Tibial artery (tissue), 4 donors: ENCODE measurements around the gene NRBF2.

Source experiments
- DNase-seq, 2 donors: peaks; one replicate each; pipeline ENCODE4 v3.0.0-alpha.2; 2019
- H3K27ac ChIP-seq, 2 donors: fragments of 200-600 bp; sonication (generic) in 1 of 2; 1 replicate in 1 of 2; 2 replicates in 1 of 2; pipeline ENCODE4 v1.5.1; 2018 to 2019; ENCODE audit warnings: mild to moderate bottlenecking in 1 of 2
- H3K27me3 ChIP-seq, 2 donors: fragments of 200-600 bp; sonication (generic) in 1 of 2; one replicate each; pipeline versions ENCODE4 v1.5.1 to v1.6.0; 2016 to 2019
- H3K36me3 ChIP-seq, 3 donors: fragments of 200-600 bp; sonication (generic) in 2 of 3; one replicate each; pipeline ENCODE4 v1.5.1; 2016 to 2019; ENCODE audit warnings: mild to moderate bottlenecking in 2 of 3
- H3K4me1 ChIP-seq, 4 donors: fragments of 200-600 bp; sonication (generic) in 2 of 4; 1 replicate in 3 of 4; 2 replicates in 1 of 4; pipeline ENCODE4 v1.5.1; 2016 to 2019
- H3K4me3 ChIP-seq, 2 donors: fragments of 200-600 bp; sonication (generic) in 1 of 2; 1 replicate in 1 of 2; 2 replicates in 1 of 2; pipeline ENCODE4 v1.5.1; 2018 to 2019; ENCODE audit warnings: mild to moderate bottlenecking in 2 of 2
- H3K9me3 ChIP-seq, 3 donors: fragments of 200-600 bp; sonication (generic) in 1 of 3; one replicate each; pipeline ENCODE4 v1.5.1; 2016 to 2019
- CTCF ChIP-seq, 2 experiments: fragments of 200-600 bp in 1 of 2; fragments of 450-650 bp in 1 of 2; IDR thresholded peaks; one replicate each; pipeline ENCODE4 v1.5.1; 2017 to 2019; ENCODE audit warnings: antibody characterized with exemption in 2 of 2, mild to moderate bottlenecking in 1 of 2, moderate library complexity in 1 of 2
- intact Hi-C: fragments of 100-400 bp; cut with DNase I; formaldehyde crosslinking; loops from one replicate; pipeline ENCODE4 v1.15.0; 2023; ENCODE audit warnings: low total_unique reads

The NRBF2 gene

GRCh38 chr10:63137306-63137705 is 4.2 kb downstream of the NRBF2 start:
- intact Hi-C loops, result loop anchor here (10.0 kb wide), 1 partner anchor 323 kb away; the partner anchor contains the start of gene EGR2
- no peaks in the 10 kb centered on the region for H3K9me3 ChIP-seq
- H3K4me3 ChIP-seq, result no peak overlapping the region
- peaks cover 0 to 24% (median 16%) of the 10 kb centered on the region in 4 donors for H3K4me1 ChIP-seq
- H3K27ac ChIP-seq, result no peak overlapping the region
- peaks cover 0 to 7% (median 0%) of the 10 kb centered on the region in 3 donors for H3K36me3 ChIP-seq
- no peak for TF ChIP-seq CTCF (IDR thresholded peaks at IDR 0.05)
- DNase-seq, result no peak
- H3K27me3 ChIP-seq, result no peaks in the 10 kb centered on the region

DNA sequence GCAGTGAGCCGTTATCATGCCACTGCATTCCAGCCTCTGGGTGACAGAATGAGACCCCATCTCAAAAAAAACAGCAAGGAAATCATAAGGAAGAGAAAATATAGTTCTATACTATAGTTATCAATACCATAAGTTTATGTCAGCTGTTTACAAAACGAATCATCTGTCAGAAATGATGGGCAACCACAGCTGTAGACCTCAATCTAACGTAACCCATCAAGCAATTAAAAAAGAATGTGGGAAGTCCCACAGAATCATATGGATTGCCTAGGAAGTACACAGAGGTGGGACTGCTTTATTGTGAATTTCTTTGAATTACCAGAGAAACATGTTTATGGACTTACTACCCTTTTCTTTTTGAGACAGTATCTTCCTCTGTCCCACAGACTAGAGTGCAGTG is 6.9 kb downstream of the NRBF2 start:
- no peak for TF ChIP-seq CTCF (IDR thresholded peaks at IDR 0.05)
- no peaks in the 10 kb centered on the region for H3K27me3 ChIP-seq
- DNase-seq, result no peak
- H3K36me3 ChIP-seq, result peaks cover 0 to 7% (median 0%) of the 10 kb centered on the region in 3 donors
- no peak overlapping the region for H3K27ac ChIP-seq
- no peaks in the 10 kb centered on the region for H3K9me3 ChIP-seq
- H3K4me3 ChIP-seq, result no peak overlapping the region
- intact Hi-C loops, result no loop called here
- H3K4me1 ChIP-seq, result peaks cover 0 to 9% (median 4%) of the 10 kb centered on the region in 4 donors

GRCh38 chr10:63142136-63142535 is 9.0 kb downstream of the NRBF2 start:
- intact Hi-C loops, result no loop called here
- no peaks in the 10 kb centered on the region for H3K9me3 ChIP-seq
- no peak for TF ChIP-seq CTCF (IDR thresholded peaks at IDR 0.05)
- H3K4me1 ChIP-seq, result peaks cover 0 to 15% (median 7%) of the 10 kb centered on the region in 4 donors
- no peak overlapping the region for H3K27ac ChIP-seq
- no peak for DNase-seq
- peaks cover 0 to 7% (median 0%) of the 10 kb centered on the region in 3 donors for H3K36me3 ChIP-seq
- H3K4me3 ChIP-seq, result no peak overlapping the region
- H3K27me3 ChIP-seq, result no peaks in the 10 kb centered on the region

GRCh38 chr10:63143987-63144386 is 10.9 kb downstream of the NRBF2 start:
- H3K27ac ChIP-seq, result no peak overlapping the region
- intact Hi-C loops, result no loop called here

GRCh38 chr10:63145782-63146181 is 12.7 kb downstream of the NRBF2 start:
- H3K4me3 ChIP-seq, result no peak overlapping the region
- H3K27ac ChIP-seq, result no peak overlapping the region
- intact Hi-C loops, result no loop called here
- H3K27me3 ChIP-seq, result no peaks in the 10 kb centered on the region
- TF ChIP-seq CTCF (IDR thresholded peaks at IDR 0.05), result no peak
- H3K36me3 ChIP-seq, result peaks cover 0 to 6% (median 0%) of the 10 kb centered on the region in 3 donors
- DNase-seq, result no peak
- peaks cover 0 to 15% (median 6%) of the 10 kb centered on the region in 4 donors for H3K4me1 ChIP-seq
- no peaks in the 10 kb centered on the region for H3K9me3 ChIP-seq

More at GRCh38 chr10:63143987-63144386, 10.9 kb downstream of the NRBF2 start:
- Histone ChIP-seq H3K4me1 (peaks cover 0 to 15% (median 6%) of the 10 kb centered on the region in 4 donors), H3K4me3 (no peak overlapping the region), H3K27me3 (no peaks in the 10 kb centered on the region), H3K36me3 (peaks cover 0 to 7% (median 0%) of the 10 kb centered on the region in 3 donors), H3K9me3 (no peaks in the 10 kb centered on the region)
- DNase-seq, result no peak
- TF ChIP-seq CTCF (IDR thresholded peaks at IDR 0.05), result no peak

GRCh38 chr10:63146503-63146902 is 13.4 kb downstream of the NRBF2 start:
- no peak overlapping the region for H3K4me3 ChIP-seq
- peaks cover 0 to 15% (median 6%) of the 10 kb centered on the region in 4 donors for H3K4me1 ChIP-seq
- no peak for DNase-seq
- H3K36me3 ChIP-seq, result peaks cover 0 to 7% (median 0%) of the 10 kb centered on the region in 3 donors
- H3K27ac ChIP-seq, result no peak overlapping the region
- no peaks in the 10 kb centered on the region for H3K9me3 ChIP-seq
- no peak for TF ChIP-seq CTCF (IDR thresholded peaks at IDR 0.05)
- H3K27me3 ChIP-seq, result no peaks in the 10 kb centered on the region
- intact Hi-C loops, result no loop called here
